CD4-positive, alpha-beta T cell treated with Interleukin-12 subunit alpha and Interleukin-12 subunit beta, for 1 hour (primary cell): Measurements from ENCODE around the gene CHAT.

Experiments used
- DNase-seq: peaks from one replicate; pipeline ENCODE4 v3.0.0-alpha.2; 2020

CHAT gene

DNA sequence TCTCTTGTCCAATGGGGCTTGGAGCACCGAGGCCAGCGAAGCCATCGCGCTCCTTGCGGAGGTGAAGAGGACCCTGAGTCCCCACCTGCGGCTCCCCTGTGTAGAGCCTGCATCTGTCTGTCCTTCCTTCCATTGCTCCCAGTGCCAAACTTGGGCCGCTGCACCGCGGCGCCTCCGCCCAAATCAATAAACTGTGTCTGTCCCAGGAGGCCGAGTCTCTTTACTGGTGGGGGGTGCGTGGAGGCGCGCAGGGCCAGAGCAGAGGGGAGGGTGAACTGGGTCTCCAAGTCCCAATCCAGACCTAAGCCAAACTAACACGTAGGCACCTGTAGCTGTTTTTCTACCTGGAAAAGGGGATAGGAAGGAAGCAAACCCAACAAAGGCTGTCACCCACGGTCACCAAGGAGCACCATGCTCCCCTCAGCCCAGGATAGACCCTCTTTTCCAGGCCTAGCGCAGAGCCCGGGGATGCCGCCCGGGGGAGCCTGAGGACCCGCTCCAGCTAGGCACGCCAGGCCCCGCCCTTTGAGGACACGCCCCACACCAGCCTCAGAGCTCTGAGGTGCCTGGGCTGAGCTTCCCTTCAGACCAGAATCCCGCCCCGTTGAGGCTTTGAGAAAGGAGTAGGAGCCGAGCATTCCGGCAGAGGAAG lies 1.2 kb upstream of the CHAT start:
- DNase-seq = no peak

DNA sequence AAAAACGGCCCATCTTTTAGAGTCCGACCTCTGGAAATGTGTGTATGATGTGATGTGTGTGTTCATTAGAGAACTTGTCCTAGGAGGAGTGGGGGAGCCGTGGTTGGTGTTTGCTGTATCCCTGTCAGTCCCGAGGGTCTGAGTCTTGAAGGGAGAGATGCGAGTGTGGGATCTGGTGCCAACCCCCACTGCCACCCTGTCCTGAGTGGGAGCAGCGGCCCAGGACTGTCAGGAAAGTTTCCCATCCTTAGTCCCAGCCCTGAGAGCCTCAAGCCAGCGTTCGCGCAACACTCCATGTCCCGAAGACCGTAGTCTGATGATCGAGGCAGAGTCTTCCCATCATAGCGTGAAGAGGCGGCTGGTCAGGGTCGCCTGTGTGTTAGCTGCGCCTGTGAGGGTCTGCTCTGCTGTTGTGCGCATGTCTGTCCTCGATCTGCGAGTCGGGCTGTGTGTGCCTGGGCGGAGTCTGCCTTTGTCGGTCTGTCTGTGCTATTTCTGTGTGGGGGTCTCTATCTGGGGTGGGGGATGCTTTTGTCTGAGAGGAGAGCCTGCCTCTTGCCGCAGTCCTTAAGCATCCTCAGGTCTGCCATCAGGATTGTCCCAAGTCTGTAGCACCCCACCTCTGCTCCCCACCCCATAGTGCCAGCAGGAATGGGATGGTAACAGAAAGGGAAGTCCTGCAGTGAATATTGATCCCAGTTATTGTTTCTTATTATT lies 514 bp upstream of the CHAT start:
- DNase-seq = no peak

DNA sequence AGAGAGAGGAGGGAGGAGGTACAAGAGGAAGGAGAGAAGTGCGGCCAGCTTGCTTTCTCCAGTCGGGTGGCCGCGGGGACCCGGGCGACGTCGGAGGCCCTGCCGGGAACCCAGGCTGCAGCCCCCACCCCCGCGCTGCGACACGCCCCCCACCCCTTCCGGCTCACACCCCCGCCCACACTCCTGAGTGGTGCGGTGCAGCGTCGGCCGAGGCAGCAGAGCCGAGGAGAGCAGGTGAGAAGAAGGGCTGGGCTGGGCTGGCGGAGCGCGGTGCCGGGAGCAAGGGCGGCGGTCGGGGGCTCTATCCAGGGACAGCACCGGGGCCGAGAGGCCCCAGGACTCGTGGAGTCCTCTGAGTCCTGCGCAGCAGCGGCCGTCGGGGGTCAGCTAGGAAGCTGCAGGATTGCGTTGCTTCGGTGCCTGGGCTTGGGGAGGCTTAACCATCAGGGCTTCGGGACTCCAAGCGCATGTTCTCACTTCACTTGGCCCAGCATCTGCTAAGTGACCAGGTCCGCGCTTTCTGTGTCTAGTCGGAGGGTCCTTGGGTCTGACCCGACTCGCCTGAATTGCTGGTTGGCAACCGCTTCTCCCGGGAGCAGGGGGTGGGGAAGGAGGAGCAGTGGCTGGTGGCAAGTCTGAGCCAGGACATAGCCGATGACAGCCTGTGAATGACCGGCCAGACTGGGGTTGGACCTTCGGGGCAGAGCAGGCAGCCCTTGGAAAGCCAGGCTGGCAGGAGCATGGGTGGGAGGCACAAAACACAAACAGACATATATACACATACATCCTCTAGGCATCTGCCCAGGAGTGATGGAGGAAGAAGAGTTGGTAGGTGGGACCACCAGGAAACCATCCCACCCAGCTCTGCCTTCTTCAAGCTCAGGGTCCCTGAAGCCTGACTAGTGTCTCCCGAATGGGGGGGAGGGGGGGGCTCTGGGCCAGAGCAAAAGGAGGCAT lies 683 bp downstream of the CHAT start:
- DNase-seq = no peak

DNA sequence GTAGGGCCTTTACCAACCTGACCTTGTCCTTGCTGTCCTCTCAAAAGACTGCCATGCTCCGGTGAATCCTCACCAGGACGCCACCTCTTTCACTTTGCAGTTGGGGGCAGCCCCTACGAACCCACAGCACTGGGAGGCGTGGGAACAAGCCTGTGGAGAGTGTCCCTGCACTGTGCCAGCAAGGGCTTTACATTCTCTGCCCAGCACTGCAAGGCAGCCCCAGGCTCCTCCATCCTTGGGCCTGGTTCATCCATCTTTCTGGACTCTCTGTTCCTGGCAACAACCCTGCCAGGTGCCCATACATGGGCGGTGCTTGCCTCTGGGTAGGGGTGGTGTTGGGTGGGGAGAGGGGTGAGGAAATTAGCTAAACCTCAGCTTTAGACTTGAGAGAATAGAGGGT lies 1.4 kb downstream of the CHAT start:
- no peak for DNase-seq

DNA sequence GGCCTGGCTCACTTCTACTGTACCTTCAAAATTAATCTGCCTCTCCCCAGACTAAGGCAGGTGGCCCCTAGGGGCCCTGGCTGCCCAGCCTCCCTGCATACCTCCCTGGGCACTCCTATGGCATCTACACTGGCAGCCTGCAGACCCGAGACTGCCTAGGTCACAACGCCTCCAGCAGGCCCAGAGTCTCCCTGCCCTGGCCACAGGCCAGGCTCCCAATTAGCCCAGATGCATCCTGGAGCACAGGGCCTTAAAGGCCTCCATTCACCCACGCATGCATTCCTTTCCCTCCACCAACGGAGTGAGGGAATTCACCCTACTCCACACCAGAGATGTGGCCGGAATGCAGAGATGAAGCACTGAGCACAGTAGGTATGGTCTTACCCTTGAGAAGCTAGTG lies 1.9 kb downstream of the CHAT start:
- DNase-seq = no peak

DNA sequence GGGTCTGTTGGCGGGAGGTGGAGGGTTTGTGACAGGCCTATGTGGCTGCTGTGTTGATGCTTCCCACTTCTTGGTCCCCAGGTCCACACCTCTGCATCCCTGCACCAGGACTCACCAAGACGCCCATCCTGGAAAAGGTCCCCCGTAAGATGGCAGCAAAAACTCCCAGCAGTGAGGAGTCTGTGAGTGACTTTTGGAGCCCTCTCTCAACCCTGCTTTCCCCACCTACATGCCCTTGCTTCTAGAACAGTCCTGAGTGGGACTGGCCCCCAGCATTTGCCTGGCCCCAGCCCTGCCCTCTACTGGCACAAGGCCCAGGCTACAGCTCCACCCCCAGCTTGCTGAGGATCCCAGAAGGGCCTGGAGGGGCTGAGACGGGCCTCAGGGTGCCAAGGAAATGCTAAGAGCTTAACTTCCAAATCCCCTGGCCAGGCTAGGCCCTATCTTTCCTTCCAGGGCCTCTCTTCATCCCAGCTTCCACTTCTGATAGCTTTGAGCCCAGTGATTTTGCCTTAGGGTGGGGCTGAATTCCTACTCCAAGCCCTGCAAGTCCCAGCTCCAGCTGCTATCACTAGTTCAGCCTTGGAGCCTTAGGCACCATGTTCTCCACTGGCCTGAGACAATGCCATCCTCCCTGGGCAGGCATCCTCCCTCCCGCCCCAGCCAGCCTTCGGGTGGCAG lies 2.7 kb downstream of the CHAT start:
- DNase-seq = no peak

DNA sequence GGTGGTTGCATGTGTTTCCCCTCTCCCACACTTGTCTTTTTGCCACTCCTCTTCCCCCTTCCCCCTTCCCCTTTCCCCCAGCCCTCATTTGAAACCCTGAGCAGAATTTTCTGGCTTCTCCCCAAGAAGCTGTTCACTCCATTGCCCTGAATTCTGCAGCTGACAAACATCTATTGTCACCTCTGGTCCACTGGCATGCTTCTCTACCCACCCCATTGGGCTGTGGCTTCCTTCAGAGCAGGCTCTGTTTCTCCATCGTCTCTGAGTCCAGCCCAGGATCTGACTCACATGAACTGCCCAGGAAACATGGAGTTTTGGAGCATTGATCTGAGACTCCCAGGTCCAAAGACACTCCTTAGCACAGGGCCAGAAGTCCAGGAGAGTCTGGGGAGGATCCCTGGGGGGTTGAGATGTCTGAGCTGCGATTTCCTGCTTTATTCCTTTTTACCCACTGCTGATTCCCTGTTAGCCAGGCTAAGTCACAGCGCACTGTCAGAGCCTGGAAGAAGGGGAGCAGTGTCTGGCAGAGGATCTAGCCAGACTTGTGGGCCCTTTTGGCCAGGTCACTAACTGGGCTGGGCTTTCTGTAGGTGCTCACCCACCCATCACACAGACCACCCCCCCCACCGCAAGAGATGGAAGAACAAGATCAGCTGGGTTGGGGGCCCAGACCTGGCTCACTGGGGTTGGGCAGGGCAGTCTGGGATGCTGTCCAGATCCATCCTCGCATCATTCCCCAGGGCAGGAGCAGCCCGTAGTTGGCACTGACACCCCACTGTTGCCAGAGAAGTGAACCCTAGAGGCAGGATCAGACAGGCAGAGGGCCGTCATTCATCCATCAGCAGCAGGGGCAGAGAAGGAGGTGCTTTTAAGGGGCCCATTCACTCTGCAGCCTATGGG lies 3.5 kb downstream of the CHAT start:
- no peak for DNase-seq

DNA sequence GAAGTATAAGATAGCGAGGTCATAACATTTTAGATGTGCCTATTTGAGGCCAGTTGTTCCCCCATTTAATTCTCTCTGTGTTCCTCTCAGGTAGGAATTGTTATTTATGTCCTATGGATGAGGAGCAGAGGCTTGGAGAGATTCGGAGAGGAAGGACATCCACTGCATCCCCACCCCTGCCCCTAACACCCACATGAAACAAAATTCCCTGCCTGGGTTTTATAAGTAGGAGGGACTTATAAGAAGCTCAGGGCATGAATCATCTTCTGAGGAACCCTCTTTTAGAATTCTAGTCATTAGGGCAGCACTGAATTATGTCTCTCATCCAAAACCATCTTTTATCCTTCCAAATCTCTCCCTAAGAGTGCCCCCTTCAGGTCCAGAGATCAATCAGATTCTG lies 5.0 kb downstream of the CHAT start:
- no peak for DNase-seq

DNA sequence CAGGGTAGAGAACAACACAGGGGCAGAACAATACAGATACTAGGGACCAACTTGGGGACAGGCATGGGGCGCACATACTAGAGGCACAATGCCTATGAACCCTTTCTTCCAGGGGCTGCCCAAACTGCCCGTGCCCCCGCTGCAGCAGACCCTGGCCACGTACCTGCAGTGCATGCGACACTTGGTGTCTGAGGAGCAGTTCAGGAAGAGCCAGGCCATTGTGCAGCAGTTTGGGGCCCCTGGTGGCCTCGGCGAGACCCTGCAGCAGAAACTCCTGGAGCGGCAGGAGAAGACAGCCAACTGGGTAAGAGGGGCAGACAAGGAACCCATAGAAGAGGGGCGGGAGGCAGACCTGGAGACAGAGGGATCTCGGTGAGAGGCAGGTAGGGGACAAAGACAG lies 5.8 kb downstream of the CHAT start:
- no peak for DNase-seq

DNA sequence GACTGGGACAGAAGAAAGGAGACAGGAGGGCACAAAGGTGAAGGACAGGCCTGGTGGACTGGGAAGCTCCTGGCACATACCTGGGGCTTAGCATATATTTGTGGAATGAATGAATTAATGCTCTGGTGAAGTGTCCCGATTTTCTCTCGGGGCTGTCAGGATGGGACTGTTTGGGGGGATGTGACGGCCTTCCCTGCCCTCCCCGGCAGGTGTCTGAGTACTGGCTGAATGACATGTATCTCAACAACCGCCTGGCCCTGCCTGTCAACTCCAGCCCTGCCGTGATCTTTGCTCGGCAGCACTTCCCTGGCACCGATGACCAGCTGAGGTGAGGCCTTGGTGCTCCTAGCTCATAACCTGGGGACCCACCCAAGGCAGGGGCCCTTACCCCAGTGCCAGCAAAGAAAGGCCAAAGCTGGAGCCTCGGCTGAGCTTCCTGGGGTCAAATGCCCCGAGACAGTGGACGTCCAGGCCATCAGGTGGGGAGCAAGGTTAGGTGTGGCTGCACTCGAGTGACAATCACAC lies 6.5 kb downstream of the CHAT start:
- no peak for DNase-seq

DNA sequence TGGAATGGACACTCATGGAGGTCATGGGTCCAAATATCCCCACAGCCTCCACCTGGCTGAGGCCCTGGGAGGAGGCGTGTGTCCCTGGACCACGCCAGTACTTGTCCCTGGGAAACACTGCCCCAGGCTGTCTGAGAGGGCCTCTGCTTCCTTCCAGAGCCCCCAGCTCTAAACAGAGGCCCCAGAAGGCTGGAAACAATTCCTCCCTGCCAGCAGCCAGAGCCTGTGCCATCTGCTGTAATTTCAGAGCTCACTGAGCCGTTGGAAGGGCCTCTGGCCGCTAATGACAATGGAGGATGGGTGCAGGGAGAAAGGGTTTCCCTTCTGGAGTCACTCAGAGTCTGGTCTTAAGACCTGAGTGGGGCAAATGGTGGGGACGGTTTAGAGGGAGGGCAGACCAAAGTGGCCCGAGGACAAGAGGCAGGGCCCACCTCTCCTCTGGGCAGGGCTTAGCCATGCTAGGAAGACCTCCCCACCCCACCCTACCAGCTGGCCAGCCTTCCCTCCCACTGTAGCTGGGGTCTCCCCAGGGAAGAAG lies 7.1 kb downstream of the CHAT start:
- no peak for DNase-seq

DNA sequence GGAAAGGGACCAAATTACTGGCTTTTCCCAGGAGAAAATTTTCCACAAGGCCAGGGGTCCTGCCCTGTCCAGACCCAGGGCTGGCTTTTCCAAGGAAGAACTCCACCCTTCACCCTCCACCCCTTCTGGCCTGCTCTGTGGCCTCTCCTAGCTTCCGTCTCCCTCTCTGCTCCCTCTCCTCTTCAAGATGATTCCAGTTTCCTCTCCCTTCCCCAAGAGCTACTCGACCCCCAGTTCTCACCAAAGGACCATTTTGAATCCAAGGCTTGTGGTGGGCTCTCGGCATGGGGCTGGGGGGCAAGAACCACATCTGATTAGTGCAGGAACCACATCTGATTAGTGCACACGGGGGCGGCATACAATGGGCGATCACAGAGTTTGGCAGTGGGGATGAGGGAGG lies 7.7 kb downstream of the CHAT start:
- DNase-seq = no peak

DNA sequence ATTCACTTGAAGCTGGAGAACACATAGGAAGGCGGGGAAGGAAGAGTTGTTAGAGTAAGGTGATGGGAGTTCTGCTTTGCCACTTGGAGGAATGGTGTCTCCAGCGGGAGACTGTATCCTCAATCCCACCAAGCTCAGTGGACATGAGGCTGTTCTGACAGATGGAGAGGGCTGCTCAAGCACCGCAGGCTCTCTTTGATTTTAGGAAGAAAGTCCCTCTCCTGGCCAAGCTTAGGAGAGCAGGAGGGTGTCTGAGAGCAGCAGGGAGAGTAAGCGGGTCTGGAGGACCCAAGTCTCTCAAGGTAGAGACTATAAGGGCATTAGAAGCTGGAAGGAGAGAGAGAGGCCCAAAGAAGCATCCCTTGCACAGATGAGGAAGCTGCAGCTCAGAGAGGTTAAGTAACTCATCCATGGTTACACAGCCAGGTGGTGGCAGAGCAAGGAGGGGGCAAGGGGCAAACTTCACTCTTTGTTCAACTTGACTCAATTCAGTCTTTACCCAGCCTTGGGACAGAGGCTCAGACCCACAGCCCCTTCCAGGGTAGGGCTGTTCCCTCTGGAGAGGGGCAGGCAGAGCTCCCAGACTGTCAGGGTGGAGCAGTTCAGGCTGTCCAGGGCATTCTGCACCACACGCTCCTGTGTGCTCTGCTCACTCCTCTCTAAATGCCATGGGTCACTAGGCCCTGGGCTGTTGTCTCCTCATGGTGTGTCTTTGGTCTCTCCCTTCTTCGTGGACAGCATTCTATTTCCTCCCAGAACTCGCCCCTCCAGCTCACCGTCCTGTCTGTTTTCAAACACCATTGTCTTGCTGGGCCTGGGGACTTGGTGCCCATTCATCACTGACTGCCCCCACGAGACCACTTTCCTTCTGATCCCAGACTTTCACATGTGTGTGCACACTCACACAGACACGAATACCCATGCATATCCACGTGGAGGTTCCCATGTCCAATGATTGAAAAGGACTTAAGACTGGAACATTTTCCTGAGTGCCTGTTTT lies 8.9 kb downstream of the CHAT start:
- no peak for DNase-seq

DNA sequence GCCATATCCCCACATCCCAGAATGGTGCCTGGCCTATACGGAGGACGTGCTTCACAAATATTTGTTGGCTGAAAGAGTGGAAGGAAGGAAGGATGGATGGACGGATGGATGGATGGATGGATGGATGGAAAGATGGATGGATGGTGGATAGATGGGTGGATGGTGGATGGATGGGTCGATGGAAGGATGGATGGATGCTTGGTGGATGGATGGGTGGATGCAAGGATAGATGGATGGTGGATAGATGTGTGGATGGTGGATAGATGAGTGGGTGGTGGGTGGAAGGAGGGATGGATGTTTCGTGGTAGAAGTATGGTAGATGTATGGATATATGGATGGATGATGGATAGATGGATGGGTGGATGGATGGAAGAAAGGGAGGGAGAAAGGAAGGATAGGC lies 10.8 kb downstream of the CHAT start:
- no peak for DNase-seq

DNA sequence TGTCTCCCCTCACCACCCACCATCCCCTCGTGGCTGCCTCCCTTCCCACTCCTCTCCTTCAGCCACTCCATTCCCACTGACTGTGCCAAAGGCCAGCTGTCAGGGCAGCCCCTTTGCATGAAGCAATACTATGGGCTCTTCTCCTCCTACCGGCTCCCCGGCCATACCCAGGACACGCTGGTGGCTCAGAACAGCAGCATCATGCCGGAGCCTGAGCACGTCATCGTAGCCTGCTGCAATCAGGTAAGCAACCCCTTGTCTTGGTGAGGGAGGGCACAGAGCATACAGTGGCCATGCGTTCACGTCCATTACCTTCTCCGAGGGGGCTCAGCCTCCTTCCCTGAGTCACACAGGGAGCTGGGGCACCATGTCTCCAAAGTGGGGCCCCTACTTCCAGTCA lies 11.6 kb downstream of the CHAT start:
- no peak for DNase-seq

DNA sequence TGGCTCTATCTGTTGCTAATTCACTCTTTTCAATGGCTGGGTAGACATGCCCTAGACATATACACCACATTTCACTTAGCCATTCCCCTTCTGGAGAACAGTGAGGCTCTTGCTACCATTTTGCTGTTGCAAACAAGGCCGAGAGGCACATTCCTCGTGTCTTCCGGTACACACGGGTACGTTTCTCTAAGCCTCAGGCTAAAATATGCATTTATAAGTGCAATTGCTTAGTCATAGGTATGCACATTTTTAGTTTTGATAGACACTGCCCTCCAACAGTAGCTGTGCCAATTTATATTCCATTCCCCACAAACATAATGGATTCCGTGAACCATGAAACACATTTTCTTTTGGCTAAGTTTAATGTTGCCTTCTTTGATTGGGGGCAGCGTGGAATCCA lies 13.2 kb downstream of the CHAT start:
- DNase-seq = no peak

DNA sequence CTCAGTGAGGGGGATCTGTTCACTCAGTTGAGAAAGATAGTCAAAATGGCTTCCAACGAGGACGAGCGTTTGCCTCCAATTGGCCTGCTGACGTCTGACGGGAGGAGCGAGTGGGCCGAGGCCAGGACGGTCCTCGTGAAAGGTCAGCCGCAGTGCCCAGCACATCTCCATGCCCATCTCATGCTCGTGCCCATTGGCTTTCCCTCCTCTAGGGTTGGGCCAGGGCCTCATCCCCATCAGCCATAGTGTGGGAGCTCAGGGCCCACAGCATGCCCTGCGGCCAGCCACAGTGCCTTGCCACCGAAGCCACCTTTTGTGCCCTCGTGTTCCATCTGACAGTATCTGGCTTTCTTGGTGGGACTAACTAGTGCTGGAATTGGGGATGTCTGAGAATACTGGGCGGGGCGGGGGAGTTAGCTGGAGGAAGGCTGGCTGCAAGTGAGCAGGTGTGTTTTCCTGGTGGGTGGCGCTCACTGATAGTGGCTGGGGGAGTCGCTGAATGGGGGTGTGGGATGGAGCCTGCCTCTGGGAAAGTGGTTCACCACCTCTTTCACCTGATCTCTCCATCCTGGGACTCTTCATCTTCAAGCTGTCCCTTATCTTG lies 13.9 kb downstream of the CHAT start:
- no peak for DNase-seq

DNA sequence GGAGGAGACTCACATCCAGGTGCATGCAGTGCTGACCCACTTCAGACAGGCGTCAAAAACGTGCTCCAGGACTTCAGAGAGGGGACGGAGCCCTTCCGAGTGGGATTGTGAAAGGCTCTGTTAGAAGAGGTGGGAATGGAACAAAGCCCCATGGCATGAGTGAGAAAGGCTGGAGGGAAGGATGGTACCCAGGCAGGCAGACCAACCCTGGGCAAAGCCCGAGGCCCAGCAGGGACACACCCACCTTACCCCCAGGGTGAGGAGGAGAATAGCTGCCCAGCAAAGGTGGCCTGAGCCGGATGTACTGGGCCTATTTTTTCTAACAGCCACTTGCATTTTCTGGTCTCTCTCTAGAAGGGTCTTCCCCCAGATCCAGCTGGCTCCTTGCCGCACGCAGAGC lies 14.8 kb downstream of the CHAT start:
- no peak for DNase-seq

DNA sequence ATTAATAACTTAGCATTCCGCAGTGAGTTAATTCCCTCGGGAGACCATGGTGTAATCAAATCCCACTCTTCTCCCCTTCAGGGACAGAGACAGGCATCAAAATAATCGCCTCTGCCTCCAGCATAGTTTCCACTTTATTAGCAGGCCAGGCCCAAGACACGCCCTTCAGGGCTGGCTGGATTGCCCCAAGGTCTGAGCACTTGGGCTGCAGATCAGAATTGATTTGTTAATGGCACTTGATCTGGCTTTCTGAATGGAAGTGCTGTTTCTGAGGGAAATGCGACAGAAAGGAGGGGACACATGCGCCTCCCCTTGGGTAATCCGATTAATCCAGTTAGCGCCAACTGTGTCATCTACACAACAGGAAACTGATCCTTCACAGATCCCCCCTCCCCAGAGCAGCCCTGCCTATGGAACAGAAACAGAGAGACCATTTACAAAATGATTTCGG lies 15.6 kb downstream of the CHAT start:
- no peak for DNase-seq

DNA sequence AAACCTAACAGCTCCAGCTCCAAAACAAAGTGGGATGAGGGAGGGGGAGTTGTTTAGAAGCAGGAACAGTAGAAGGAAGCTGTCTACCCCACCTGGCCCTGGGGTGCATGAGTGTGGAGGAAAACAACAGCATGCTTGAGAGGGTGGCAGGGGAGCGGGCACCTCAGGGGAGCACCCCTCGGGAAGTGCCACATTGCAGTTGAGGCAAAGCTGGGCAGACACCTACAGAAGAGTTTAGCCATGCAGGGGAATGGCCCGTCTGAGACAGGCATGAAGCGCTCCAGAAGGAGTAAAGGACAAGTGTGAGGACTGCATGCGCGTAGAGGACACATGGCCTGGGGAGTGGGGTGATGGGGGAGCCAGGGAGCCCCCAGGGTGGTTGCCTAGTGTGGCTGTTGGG lies 18.1 kb downstream of the CHAT start:
- DNase-seq = no peak
